ENCODE results near the gene TBC1D2B. TPM values are rescaled to one million over a fixed set of nuclear protein-coding genes. Genes with fewer than 3 reads are reported as not detected.

TBC1D2B gene
- polyA plus RNA-seq, 3 donors = 5.9 to 53.3 (median 6.2) TPM

GRCh38 chr15:77975332-77976094 is 102.0 kb downstream of the TBC1D2B start:
- no peaks in the 10 kb centered on the region for H3K9me3 Mint-ChIP-seq
- H3K4me3 ChIP-seq (replicated peaks in 1 of 3; ENCODE audit: low read depth in 2 of 3, low read length in 3 of 3) = no peak overlapping the region
- H3K4me1 ChIP-seq (ENCODE audit: control insufficient read depth in 1 of 2, insufficient read depth in 2 of 2, low read length in 2 of 2) = no peaks in the 10 kb centered on the region
- H2AFZ ChIP-seq (ENCODE audit: insufficient read depth, low read depth, low read length, poor library complexity, severe bottlenecking) = no peak overlapping the region
- no peaks in the 10 kb centered on the region for H3K4me1 Mint-ChIP-seq
- WGBS (ENCODE audit: insufficient coverage) = 95% methylated on average over 16 of the region's 26 CpGs
- H3K27me3 ChIP-seq (ENCODE audit: control insufficient read depth in 2 of 2, insufficient read depth in 2 of 2, low read length in 2 of 2) = peaks cover 0 to 2% of the 10 kb centered on the region in 2 donors
- DNase-seq = no peak
- no peaks in the 10 kb centered on the region for H4K20me1 ChIP-seq (ENCODE audit: insufficient read depth, low read length)
- H3K27ac Mint-ChIP-seq = no peak overlapping the region
- H3K9me3 ChIP-seq (replicated peaks in 1 of 2; ENCODE audit: control insufficient read depth in 1 of 2, insufficient read depth in 1 of 2, low read length in 2 of 2) = no peaks in the 10 kb centered on the region
- H3K36me3 ChIP-seq (replicated peaks in 1 of 2; ENCODE audit: control insufficient read depth in 1 of 2, insufficient read depth in 2 of 2, low read length in 2 of 2) = no peaks in the 10 kb centered on the region
- H3K9ac ChIP-seq (ENCODE audit: insufficient read depth, low read length, poor library complexity, severe bottlenecking) = no peak overlapping the region
- intact Hi-C loops (cut with micrococcal nuclease) = loop anchor here in 1 of 2 donors (10.0 kb wide), 1 partner anchor 799 kb away; no protein-coding TSS in a partner anchor
- H3K36me3 Mint-ChIP-seq = no peaks in the 10 kb centered on the region
- TF ChIP-seq CTCF (IDR thresholded peaks at IDR 0.05) = no peak
- no peak overlapping the region for H3K4me2 ChIP-seq (replicated peaks; ENCODE audit: extremely low read depth, low read length, poor library complexity, severe bottlenecking)
- no peak overlapping the region for H3K4me3 Mint-ChIP-seq
- H3K27me3 Mint-ChIP-seq (ENCODE audit: low read depth in 3 of 3) = peaks cover 6 to 14% (median 8%) of the 10 kb centered on the region in 3 donors
- H3K27ac ChIP-seq (ENCODE audit: low read depth in 1 of 2, low read length in 2 of 2) = no peak overlapping the region
- H3K79me2 ChIP-seq (ENCODE audit: insufficient read depth, low read length) = no peaks in the 10 kb centered on the region

- Histone ChIP-seq H3K9me3 (replicated peaks in 1 of 2; ENCODE audit: control insufficient read depth in 1 of 2, insufficient read depth in 1 of 2, low read length in 2 of 2) (no peaks in the 10 kb centered on the region), H3K79me2 (ENCODE audit: insufficient read depth, low read length) (no peaks in the 10 kb centered on the region), H3K4me1 (ENCODE audit: control insufficient read depth in 1 of 2, insufficient read depth in 2 of 2, low read length in 2 of 2) (no peaks in the 10 kb centered on the region), H4K20me1 (ENCODE audit: insufficient read depth, low read length) (no peaks in the 10 kb centered on the region), H3K9ac (ENCODE audit: insufficient read depth, low read length, poor library complexity, severe bottlenecking) (no peak overlapping the region), H3K36me3 (replicated peaks in 1 of 2; ENCODE audit: control insufficient read depth in 1 of 2, insufficient read depth in 2 of 2, low read length in 2 of 2) (no peaks in the 10 kb centered on the region), H3K4me2 (replicated peaks; ENCODE audit: extremely low read depth, low read length, poor library complexity, severe bottlenecking) (no peak overlapping the region), H3K27ac (ENCODE audit: low read depth in 1 of 2, low read length in 2 of 2) (no peak overlapping the region), H2AFZ (ENCODE audit: insufficient read depth, low read depth, low read length, poor library complexity, severe bottlenecking) (no peak overlapping the region), H3K27me3 (ENCODE audit: control insufficient read depth in 2 of 2, insufficient read depth in 2 of 2, low read length in 2 of 2) (peaks cover 0 to 2% of the 10 kb centered on the region in 2 donors), H3K4me3 (replicated peaks in 1 of 3; ENCODE audit: low read depth in 2 of 3, low read length in 3 of 3) (no peak overlapping the region)
- Mint-ChIP-seq H3K9me3 (no peaks in the 10 kb centered on the region), H3K27ac (no peak overlapping the region), H3K27me3 (ENCODE audit: low read depth in 3 of 3) (peaks cover 6 to 14% (median 8%) of the 10 kb centered on the region in 3 donors), H3K36me3 (no peaks in the 10 kb centered on the region), H3K4me3 (no peak overlapping the region), H3K4me1 (no peaks in the 10 kb centered on the region)
- no peak for TF ChIP-seq CTCF (IDR thresholded peaks at IDR 0.05)
- WGBS (ENCODE audit: insufficient coverage) = 96% methylated on average over 10 of the region's 14 CpGs
- DNase-seq = no peak
- intact Hi-C loops (cut with micrococcal nuclease) = loop anchor here in 1 of 2 donors (10.0 kb wide), 1 partner anchor 800 kb away; no protein-coding TSS in a partner anchor
Observed at GRCh38 chr15:77974416-77975331, 102.8 kb downstream of the TBC1D2B start.

Measured in CD14-positive monocyte (primary cell).